SK-N-SH treated with all-trans-retinoic acid at 6 μM for 48 hours (cell line): ENCODE data around the gene CYP26A1.

Experiments
- ATAC-seq: fragments of 200-7000 bp; cut with Tn5 transposase; 3 replicates; pipeline ENCODE4 v1.9.1; 2020; ENCODE audit warnings: mild to moderate bottlenecking, moderate library complexity
- ARNTL ChIP-seq: fragments of 450-650 bp; formaldehyde crosslinking; IDR thresholded peaks from 2 replicates; pipeline ENCODE4 v1.5.0; 2020; ENCODE audit warnings: low read depth, mild to moderate bottlenecking, moderate library complexity, borderline replicate concordance
- BACH2 ChIP-seq: fragments of 250-450 bp; sonication (Bioruptor Pico); IDR thresholded peaks from 2 replicates; pipeline ENCODE4 v1.9.0; 2021; ENCODE audit warnings: mild to moderate bottlenecking, borderline replicate concordance
- CSDC2 ChIP-seq: fragments of 250-450 bp; sonication (Bioruptor Pico); IDR thresholded peaks from 2 replicates; pipeline ENCODE4 v1.5.0; 2020; ENCODE audit warnings: mild to moderate bottlenecking, moderate library complexity
- ESRRG ChIP-seq: fragments of 250-450 bp; sonication (Bioruptor Pico); IDR thresholded peaks from 2 replicates; pipeline ENCODE4 v1.6.1; 2021; ENCODE audit warnings: mild to moderate bottlenecking
- GLIS3 ChIP-seq: fragments of 250-450 bp; sonication (Bioruptor Pico); IDR thresholded peaks from 2 replicates; pipeline ENCODE4 v1.5.0; 2020; ENCODE audit warnings: mild to moderate bottlenecking, moderate library complexity
- ISL1 ChIP-seq: fragments of 250-450 bp; sonication (Bioruptor Pico); IDR thresholded peaks from 2 replicates; pipeline ENCODE4 v2.1.2; 2022; ENCODE audit warnings: mild to moderate bottlenecking, moderate library complexity
- OSR1 ChIP-seq: fragments of 250-450 bp; sonication (Bioruptor Pico); IDR thresholded peaks from 2 replicates; pipeline ENCODE4 v1.8.0; 2022; ENCODE audit warnings: moderate library complexity, mild to moderate bottlenecking, inconsistent platforms
- POU6F1 ChIP-seq: fragments of 250-450 bp; sonication (Bioruptor Pico); IDR thresholded peaks from 2 replicates; pipeline ENCODE4 v1.8.0; 2021; ENCODE audit warnings: low read depth, mild to moderate bottlenecking, moderate library complexity, borderline replicate concordance
- PPARA ChIP-seq: fragments of 250-450 bp; sonication (Bioruptor Pico); IDR thresholded peaks from 2 replicates; pipeline ENCODE4 v1.5.0; 2020; ENCODE audit warnings: mild to moderate bottlenecking, borderline replicate concordance
- RARB ChIP-seq: fragments of 250-450 bp; sonication (Bioruptor Pico); IDR thresholded peaks from 2 replicates; pipeline ENCODE4 v1.8.0; 2021; ENCODE audit warnings: mild to moderate bottlenecking, moderate library complexity
- SNAI2 ChIP-seq: fragments of 250-450 bp; sonication (Bioruptor Pico); IDR thresholded peaks from 2 replicates; pipeline ENCODE4 v1.5.0; 2020; ENCODE audit warnings: mild to moderate bottlenecking, moderate library complexity
- TCF4 ChIP-seq: fragments of 250-450 bp; sonication (Bioruptor Pico); IDR thresholded peaks from 2 replicates; pipeline ENCODE4 v1.8.0; 2021; ENCODE audit warnings: mild to moderate bottlenecking, moderate library complexity, borderline replicate concordance
- TOX ChIP-seq: fragments of 250-450 bp; sonication (Bioruptor Pico); IDR thresholded peaks from 2 replicates; pipeline ENCODE4 v1.8.0; 2021; ENCODE audit warnings: mild to moderate bottlenecking, moderate library complexity, borderline replicate concordance
- TSHZ2 ChIP-seq: fragments of 250-450 bp; sonication (Bioruptor Pico); IDR thresholded peaks from 2 replicates; pipeline ENCODE4 v1.5.0; 2020; ENCODE audit warnings: mild to moderate bottlenecking, moderate library complexity
- ZC3H10 ChIP-seq: fragments of 250-450 bp; sonication (Bioruptor Pico); IDR thresholded peaks from 2 replicates; pipeline ENCODE4 v1.5.1; 2021; ENCODE audit warnings: mild to moderate bottlenecking, moderate library complexity
- ZFP3 ChIP-seq: fragments of 250-450 bp; sonication (Bioruptor Pico); IDR thresholded peaks from 2 replicates; pipeline ENCODE4 v1.5.0; 2020; ENCODE audit warnings: mild to moderate bottlenecking, moderate library complexity
- ZFP30 ChIP-seq: fragments of 450-650 bp; formaldehyde crosslinking; IDR thresholded peaks from 2 replicates; pipeline ENCODE4 v1.5.0; 2022; ENCODE audit warnings: mild to moderate bottlenecking, moderate library complexity
- ZNF565 ChIP-seq: fragments of 450-650 bp; formaldehyde crosslinking; conservative IDR thresholded peaks from 2 replicates; pipeline ENCODE4 v1.5.0; 2020; ENCODE audit warnings: low read depth, mild to moderate bottlenecking, moderate library complexity
- ZNF70 ChIP-seq: fragments of 450-650 bp; formaldehyde crosslinking; IDR thresholded peaks from 2 replicates; pipeline ENCODE4 v1.5.0; 2020; ENCODE audit warnings: mild to moderate bottlenecking, moderate library complexity
- ZNF8 ChIP-seq: fragments of 450-650 bp; formaldehyde crosslinking; IDR thresholded peaks from 2 replicates; pipeline ENCODE4 v1.5.0; 2020; ENCODE audit warnings: mild to moderate bottlenecking, moderate library complexity
- TF ChIP-seq, protein P1 (sequence below): fragments of 250-450 bp; sonication (Bioruptor Pico); IDR thresholded peaks from 2 replicates; pipeline ENCODE4 v1.5.1; 2021; ENCODE audit warnings: mild to moderate bottlenecking, moderate library complexity
- TF ChIP-seq, protein P2 (sequence below): fragments of 250-450 bp; sonication (Bioruptor Pico); IDR thresholded peaks from 2 replicates; pipeline ENCODE4 v1.8.0; 2020; ENCODE audit warnings: mild to moderate bottlenecking, moderate library complexity, borderline replicate concordance
- TF ChIP-seq, protein P3 (sequence below): fragments of 250-450 bp; sonication (Bioruptor Pico); IDR thresholded peaks from 2 replicates; pipeline ENCODE4 v1.5.1; 2020; ENCODE audit warnings: low read depth, mild to moderate bottlenecking, moderate library complexity

CYP26A1 gene

DNA sequence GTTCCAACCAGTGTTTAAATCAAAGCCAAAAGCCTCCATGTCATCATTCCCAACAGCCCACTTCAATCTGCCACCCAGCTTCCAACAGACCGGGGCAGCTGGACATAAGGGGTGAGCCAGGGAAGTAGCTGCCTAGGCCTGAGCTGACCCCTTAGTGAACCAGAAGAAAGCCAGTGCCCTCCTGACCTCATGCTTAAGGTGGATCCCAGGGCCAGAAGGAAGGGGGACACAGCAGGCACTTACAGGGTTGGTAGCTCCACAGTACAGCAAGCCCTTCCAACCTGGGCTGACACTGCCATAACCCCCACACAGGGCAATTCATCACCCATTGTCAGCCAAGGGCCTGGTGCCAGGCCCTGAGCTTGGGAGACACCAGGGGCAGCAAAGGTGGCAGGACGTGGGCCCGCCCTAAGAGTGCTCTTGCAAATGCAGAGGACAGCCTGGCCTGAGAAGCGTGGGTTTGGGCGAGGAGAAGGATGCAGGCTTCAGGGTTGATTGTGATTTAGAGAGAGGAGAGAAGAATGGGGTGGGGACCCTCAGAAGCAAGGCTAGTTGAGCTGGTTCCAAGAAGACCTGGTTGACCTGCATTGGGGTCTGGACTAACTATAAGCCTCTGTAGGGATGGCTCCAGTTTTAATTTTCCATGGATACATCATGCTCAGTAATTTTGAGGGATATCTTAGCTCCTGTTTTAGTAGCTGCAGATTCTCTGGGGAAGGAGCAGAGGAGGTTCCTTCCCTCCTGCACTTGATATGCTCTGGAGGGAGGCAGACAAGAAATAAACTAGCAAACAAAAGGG lies 3.1 kb upstream of the CYP26A1 start:
- TF ChIP-seq, protein P1, sequence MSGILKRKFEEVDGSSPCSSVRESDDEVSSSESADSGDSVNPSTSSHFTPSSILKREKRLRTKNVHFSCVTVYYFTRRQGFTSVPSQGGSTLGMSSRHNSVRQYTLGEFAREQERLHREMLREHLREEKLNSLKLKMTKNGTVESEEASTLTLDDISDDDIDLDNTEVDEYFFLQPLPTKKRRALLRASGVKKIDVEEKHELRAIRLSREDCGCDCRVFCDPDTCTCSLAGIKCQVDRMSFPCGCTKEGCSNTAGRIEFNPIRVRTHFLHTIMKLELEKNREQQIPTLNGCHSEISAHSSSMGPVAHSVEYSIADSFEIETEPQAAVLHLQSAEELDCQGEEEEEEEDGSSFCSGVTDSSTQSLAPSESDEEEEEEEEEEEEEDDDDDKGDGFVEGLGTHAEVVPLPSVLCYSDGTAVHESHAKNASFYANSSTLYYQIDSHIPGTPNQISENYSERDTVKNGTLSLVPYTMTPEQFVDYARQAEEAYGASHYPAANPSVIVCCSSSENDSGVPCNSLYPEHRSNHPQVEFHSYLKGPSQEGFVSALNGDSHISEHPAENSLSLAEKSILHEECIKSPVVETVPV = no peak
- TF ChIP-seq, protein P2, sequence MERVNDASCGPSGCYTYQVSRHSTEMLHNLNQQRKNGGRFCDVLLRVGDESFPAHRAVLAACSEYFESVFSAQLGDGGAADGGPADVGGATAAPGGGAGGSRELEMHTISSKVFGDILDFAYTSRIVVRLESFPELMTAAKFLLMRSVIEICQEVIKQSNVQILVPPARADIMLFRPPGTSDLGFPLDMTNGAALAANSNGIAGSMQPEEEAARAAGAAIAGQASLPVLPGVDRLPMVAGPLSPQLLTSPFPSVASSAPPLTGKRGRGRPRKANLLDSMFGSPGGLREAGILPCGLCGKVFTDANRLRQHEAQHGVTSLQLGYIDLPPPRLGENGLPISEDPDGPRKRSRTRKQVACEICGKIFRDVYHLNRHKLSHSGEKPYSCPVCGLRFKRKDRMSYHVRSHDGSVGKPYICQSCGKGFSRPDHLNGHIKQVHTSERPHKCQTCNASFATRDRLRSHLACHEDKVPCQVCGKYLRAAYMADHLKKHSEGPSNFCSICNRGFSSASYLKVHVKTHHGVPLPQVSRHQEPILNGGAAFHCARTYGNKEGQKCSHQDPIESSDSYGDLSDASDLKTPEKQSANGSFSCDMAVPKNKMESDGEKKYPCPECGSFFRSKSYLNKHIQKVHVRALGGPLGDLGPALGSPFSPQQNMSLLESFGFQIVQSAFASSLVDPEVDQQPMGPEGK (CRISPR knock-in tag) = no peak
- TF ChIP-seq ARNTL (CRISPR knock-in tag) (no peak), ZFP3 (CRISPR knock-in tag) (no peak), ZC3H10 (CRISPR knock-in tag) (no peak), OSR1 (CRISPR knock-in tag) (no peak), TOX (CRISPR knock-in tag) (no peak), BACH2 (CRISPR knock-in tag) (no peak), TCF4 (no peak), ISL1 (CRISPR knock-in tag) (no peak), ZFP30 (CRISPR knock-in tag) (no peak), ZNF8 (CRISPR knock-in tag) (no peak), ZNF70 (CRISPR knock-in tag) (no peak), ZNF565 (no peak), GLIS3 (CRISPR knock-in tag) (no peak), CSDC2 (CRISPR knock-in tag) (no peak)
- TF ChIP-seq, protein P3, sequence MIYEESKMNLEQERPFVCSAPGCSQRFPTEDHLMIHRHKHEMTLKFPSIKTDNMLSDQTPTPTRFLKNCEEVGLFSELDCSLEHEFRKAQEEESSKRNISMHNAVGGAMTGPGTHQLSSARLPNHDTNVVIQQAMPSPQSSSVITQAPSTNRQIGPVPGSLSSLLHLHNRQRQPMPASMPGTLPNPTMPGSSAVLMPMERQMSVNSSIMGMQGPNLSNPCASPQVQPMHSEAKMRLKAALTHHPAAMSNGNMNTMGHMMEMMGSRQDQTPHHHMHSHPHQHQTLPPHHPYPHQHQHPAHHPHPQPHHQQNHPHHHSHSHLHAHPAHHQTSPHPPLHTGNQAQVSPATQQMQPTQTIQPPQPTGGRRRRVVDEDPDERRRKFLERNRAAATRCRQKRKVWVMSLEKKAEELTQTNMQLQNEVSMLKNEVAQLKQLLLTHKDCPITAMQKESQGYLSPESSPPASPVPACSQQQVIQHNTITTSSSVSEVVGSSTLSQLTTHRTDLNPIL (CRISPR knock-in tag) = no peak
- ATAC-seq = no peak

GRCh38 chr10:93071177-93071472 lies 2.6 kb upstream of the CYP26A1 start:
- no peak for ATAC-seq
- TF ChIP-seq PPARA (no peak), BACH2 (CRISPR knock-in tag) (no peak), ISL1 (CRISPR knock-in tag) (no peak), ZNF70 (CRISPR knock-in tag) (no peak), ZC3H10 (CRISPR knock-in tag) (no peak), ZFP30 (CRISPR knock-in tag) (no peak), TCF4 (no peak), ESRRG (CRISPR knock-in tag) (no peak), GLIS3 (CRISPR knock-in tag) (no peak), POU6F1 (CRISPR knock-in tag) (no peak), SNAI2 (CRISPR knock-in tag) (no peak), TSHZ2 (CRISPR knock-in tag) (no peak), OSR1 (CRISPR knock-in tag) (no peak), ARNTL (CRISPR knock-in tag) (no peak), ZNF565 (no peak), RARB (CRISPR knock-in tag) (no peak)
- TF ChIP-seq, protein P3 (CRISPR knock-in tag) = no peak
- TF ChIP-seq, protein P2 (CRISPR knock-in tag) = no peak
- TF ChIP-seq, protein P1 = no peak
